RWPE1 (cell line): ENCODE results near the gene MINK1.

Experiments
- CTCF ChIA-PET: fragments of 350-600 bp; sonication (Branson Sonifier 250); formaldehyde crosslinking; extraction: SDS; loops from one replicate; lab custom pipeline; 2021; lab: Yijun Ruan, JAX
- POLR2A ChIA-PET: fragments of 400-600 bp; formaldehyde crosslinking; extraction: SDS; loops from one replicate; lab custom pipeline; 2020; ENCODE audit warnings: antibody characterized with exemption; ENCODE audit not compliant: low non-redundant PET; lab: Yijun Ruan, JAX
- DNase-seq: peaks from one replicate; pipeline ENCODE4 v3.0.0; 2012; ENCODE audit warnings: low spot score
- H3K27ac ChIP-seq: fragments of 450-650 bp; 2 replicates; pipeline ENCODE4 v1.5.1; 2017
- TF ChIP-seq, protein P1 (sequence below): fragments of 450-650 bp; conservative IDR thresholded peaks from 2 replicates; pipeline ENCODE4 v1.5.1; 2017; ENCODE audit warnings: low read depth, mild to moderate bottlenecking

Gene MINK1

DNA sequence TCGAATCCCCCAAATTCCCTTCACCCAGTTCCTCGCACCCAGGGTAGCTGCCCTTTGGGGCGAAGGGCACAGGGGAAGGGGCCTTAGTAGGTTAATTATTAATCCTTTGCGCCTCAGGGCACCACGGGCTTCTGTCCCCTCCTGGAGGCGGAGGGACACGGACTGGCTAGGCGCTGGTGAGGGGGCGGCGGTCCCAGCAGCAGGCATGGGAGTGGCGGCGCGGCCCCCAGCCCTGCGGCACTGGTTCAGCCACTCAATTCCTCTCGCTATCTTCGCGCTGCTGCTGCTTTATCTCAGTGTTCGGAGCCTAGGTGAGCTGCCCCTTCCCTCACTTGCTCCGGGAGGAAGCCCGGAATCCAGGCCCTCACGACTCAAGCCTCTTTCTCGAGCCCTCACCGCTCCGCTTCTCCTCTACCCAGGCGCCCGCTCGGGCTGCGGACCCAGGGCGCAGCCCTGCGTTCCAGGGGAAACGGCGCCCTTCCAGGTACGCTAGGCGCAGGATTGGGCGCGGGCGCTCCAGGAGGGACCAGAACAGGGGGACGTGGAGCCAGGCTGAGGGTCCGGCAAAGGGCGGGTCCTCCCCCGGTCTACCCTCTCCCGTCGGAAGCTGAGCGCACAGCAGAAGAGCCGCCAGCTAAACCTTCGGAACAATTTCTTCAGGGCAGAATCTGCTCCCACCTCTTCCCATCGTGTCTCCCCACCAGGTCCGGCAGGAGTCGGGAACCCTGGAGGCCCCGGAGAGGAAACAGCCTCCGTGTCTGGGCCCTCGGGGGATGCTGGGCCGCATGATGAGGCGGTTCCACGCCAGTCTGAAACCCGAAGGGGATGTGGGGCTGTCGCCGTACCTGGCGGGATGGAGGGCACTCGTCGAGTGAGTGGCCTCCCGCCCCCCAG is 44.1 kb upstream of the MINK1 start, which contains the start of gene GLTPD2:
Gene GLTPD2, plus strand, starts transcription at position 158 of the 894 bp plus-strand sequence. Its CDS starts 48 bp downstream, at position 206.
- POLR2A ChIA-PET = interaction anchor here (0.5 kb wide), 1 partner anchor 23 kb away, joined by 3 read pairs; no protein-coding TSS in a partner anchor
- CTCF ChIA-PET = interaction anchor here (0.5 to 2.2 kb wide), 27 partner anchors 10 to 604 kb away, joined by 3 to 19 read pairs (median 4); partner anchors contain the start of genes ARRB2, CHRNE, MED11 and PLD2
- TF ChIP-seq, protein P1, sequence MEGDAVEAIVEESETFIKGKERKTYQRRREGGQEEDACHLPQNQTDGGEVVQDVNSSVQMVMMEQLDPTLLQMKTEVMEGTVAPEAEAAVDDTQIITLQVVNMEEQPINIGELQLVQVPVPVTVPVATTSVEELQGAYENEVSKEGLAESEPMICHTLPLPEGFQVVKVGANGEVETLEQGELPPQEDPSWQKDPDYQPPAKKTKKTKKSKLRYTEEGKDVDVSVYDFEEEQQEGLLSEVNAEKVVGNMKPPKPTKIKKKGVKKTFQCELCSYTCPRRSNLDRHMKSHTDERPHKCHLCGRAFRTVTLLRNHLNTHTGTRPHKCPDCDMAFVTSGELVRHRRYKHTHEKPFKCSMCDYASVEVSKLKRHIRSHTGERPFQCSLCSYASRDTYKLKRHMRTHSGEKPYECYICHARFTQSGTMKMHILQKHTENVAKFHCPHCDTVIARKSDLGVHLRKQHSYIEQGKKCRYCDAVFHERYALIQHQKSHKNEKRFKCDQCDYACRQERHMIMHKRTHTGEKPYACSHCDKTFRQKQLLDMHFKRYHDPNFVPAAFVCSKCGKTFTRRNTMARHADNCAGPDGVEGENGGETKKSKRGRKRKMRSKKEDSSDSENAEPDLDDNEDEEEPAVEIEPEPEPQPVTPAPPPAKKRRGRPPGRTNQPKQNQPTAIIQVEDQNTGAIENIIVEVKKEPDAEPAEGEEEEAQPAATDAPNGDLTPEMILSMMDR = no peak
- DNase-seq = peak; percentile 32
- peak within 1 kb of the TSS; percentile 100 for H3K27ac ChIP-seq

DNA sequence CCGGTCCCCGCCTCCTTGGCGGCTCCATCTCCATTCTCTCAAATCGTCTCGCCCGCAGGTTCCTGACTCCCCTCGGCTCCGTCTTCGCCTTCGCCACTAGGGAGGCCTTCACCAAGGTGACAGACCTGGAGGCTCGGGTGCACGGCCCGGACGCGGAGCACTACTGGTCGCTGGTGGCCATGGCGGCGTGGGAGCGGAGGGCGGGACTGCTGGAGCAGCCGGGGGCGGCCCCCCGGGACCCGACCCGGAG is 43.5 kb upstream of the MINK1 start:
- TF ChIP-seq, protein P1 = no peak
- DNase-seq = peak; percentile 25
- ChIA-PET CTCF (interaction anchor here (0.6 to 2.2 kb wide), 26 partner anchors 11 to 604 kb away, joined by 3 to 19 read pairs (median 4); partner anchors contain the start of genes ARRB2, CHRNE, MED11 and PLD2), POLR2A (no interaction called here)
- H3K27ac ChIP-seq = peak overlapping the region; percentile 100

DNA sequence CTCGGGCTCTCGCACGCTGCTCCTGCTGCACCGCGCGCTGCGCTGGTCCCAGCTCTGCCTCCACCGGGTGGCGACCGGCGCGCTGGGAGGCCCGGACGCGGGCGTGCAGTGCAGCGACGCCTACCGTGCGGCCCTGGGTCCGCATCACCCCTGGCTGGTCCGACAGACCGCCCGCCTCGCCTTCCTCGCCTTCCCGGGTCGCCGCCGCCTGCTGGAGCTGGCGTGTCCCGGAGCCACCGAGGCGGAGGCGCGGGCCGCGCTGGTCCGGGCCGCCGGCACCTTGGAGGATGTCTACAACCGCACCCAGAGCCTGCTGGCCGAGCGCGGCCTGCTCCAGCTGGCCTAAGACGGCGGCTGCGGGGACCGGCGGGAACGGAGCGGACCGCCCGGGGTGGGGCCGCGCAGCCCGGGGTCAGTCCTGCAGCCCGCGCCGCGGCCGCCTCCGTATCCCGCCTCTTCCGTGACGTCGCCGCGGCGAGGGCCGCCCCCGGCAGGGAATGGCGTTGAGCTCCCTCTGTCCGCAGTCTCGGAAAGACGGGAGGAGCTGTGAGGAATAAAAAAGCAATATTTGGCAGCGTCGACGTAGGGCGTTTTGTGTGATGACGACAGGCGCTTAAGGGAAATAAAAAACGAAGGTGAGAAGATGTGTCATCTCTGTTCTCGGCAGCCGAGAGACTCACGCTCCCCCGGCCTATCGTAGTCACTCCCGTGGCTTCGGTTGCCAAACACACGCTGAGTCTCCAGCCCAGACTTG is 43.0 kb upstream of the MINK1 start:
- ChIA-PET CTCF (interaction anchor here (0.6 to 2.2 kb wide), 34 partner anchors 11 to 605 kb away, joined by 3 to 19 read pairs (median 4); partner anchors contain the start of genes ARRB2, C17orf107, CHRNE and MED11), POLR2A (interaction anchor here (0.6 to 1.0 kb wide), 3 partner anchors 60 to 150 kb away, joined by 3 to 6 read pairs (median 3); partner anchors contain the start of genes RNF167 and SLC25A11)
- TF ChIP-seq, protein P1 = peak; percentile 86
- DNase-seq = peak; percentile 94
- peak overlapping the region; percentile 100 for H3K27ac ChIP-seq

DNA sequence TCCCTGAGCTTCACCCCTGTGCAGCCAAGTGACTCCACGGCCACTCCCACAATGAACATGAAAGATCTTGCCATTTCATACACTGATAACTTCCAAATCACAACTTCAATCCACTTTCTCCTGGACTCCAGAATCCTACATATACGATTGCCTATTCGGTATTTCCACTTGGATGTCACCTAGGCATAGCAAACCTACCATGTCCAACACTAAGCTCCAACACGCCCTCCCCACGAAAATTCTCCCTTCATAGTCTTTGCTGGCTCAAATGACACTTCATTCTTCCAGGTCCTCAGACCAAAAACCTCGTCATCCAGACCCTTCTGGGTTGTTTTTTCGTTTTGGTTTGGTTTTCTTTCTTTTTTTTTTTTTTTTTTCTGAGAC is 42.4 kb upstream of the MINK1 start:
- DNase-seq = no peak
- POLR2A ChIA-PET = interaction anchor here (0.6 to 1.0 kb wide), 3 partner anchors 60 to 149 kb away, joined by 3 to 6 read pairs (median 3); partner anchors contain the start of genes RNF167 and SLC25A11
- TF ChIP-seq, protein P1 = no peak

DNA sequence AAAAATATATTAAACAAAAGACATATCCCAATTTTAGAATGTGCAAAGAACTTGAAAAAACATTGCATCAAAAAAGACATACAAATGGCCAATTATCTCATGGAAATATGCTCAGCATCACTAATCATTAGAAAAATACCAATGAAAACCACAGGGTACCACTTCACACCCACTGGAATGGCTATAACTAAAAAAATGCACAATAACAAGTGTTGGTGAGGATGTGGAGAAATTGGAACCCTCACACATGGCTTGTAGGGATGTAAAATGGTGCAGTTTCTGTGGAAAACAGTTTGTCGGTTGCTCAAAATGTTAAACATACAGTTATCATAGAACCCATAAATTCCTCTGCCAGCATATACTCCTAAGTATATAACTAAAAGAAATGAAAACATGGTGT is 38.0 kb upstream of the MINK1 start:
- ChIA-PET POLR2A (no interaction called here), CTCF (no interaction called here)
- peak overlapping the region; percentile 84 for H3K27ac ChIP-seq
- TF ChIP-seq, protein P1 = no peak
- no peak for DNase-seq

More for the DNA sequence above, 42.4 kb upstream of the MINK1 start:
- CTCF ChIA-PET = interaction anchor here (0.6 to 2.2 kb wide), 16 partner anchors 16 to 214 kb away, joined by 3 to 19 read pairs (median 5); partner anchors contain the start of genes ARRB2, C17orf107, CHRNE and PLD2
- peak overlapping the region; percentile 100 for H3K27ac ChIP-seq
